Mononuclear cell (primary cell): ENCODE results near the gene NAA35. TPM values are rescaled to one million over a fixed set of nuclear protein-coding genes. Genes with fewer than 3 reads are reported as not detected.
"Not testable (repeated sequence)": the region's sequence is repeated elsewhere in the genome, so short reads cannot be mapped to it uniquely, and the experiment has no call there.

Source experiments
- H3K27me3 ChIP-seq: 2 replicates; pipeline ENCODE4 v1.6.0; 2011; ENCODE audit warnings: low read length, control low read depth; ENCODE audit not compliant: insufficient read depth
- H3K4me1 ChIP-seq: 2 replicates; pipeline ENCODE4 v1.5.1; 2011; ENCODE audit warnings: mild to moderate bottlenecking, low read length, control low read depth; ENCODE audit not compliant: insufficient read depth
- H3K4me3 ChIP-seq: 2 replicates; pipeline ENCODE4 v1.5.1; 2011; ENCODE audit warnings: mild to moderate bottlenecking, low read length, moderate library complexity
- H3K9me3 ChIP-seq: 2 replicates; pipeline ENCODE4 v1.5.1; 2011; ENCODE audit warnings: low read depth, mild to moderate bottlenecking, control low read depth, low read length
- total RNA-seq: library from RNA; depleted of rRNA; stranded (reverse); fragments of >200 nt; gene quantifications from one replicate; pipeline ENCODE4 v1.2.3, GENCODE V29; 2012

The NAA35 gene
- total RNA-seq, 1 donor = 20.1 TPM

DNA sequence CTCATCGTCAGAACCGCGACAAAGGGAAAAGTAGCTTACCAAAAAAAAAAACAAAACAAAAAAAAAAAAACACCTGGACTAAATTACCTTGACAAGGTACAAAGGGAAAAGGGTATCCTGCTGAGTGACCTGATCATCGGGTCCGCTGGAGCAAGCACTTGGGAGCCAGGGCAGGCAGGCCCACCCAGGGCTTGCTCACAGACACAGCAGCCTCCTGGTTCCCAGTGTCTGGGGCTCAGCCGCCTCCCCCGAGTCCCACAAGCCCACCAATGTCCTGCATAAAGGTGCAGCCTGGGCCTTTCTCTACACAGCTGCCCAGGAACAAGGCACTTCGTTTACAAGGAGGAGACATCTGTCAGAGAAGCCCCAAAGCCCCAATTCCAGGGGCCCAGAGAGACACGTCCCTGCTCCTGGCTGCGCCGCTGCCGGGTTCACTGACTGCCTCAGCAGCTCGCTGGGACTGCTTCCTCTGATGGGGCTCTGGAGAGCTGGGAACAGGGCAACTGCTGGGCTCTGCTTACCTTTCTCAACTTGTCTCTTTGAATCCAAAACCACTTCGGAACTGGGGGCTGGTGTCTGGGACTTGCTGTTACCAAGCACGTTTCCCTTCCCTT, 95.0 kb downstream of the NAA35 start:
- Histone ChIP-seq H3K9me3 (no peaks in the 10 kb centered on the region), H3K4me1 (no peaks in the 10 kb centered on the region), H3K27me3 (no peaks in the 10 kb centered on the region), H3K4me3 (no peak overlapping the region)

GRCh38 chr9:86036555-86036954, 95.6 kb downstream of the NAA35 start:
- Histone ChIP-seq H3K4me3 (no peak overlapping the region), H3K4me1 (no peaks in the 10 kb centered on the region), H3K9me3 (no peaks in the 10 kb centered on the region), H3K27me3 (no peaks in the 10 kb centered on the region)

GRCh38 chr9:86039991-86040860, 99.3 kb downstream of the NAA35 start:
- H3K4me1 ChIP-seq = no peaks in the 10 kb centered on the region
- no peak overlapping the region for H3K4me3 ChIP-seq
- H3K27me3 ChIP-seq = no peaks in the 10 kb centered on the region
- no peaks in the 10 kb centered on the region for H3K9me3 ChIP-seq

DNA sequence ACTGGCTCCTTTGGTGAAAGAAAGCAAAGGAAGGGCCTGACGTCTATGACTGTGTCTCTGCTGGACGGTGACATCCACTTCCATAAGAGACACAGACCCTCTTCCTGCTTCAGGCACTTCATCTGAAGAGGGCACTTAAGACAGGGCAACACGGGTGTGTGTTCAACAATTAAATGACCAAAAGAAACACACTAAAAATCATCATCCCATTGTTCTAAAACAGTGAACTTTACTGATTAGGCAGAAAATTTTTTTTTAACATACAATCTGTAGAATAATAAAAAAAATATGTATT, 99.9 kb downstream of the NAA35 start:
- Histone ChIP-seq H3K4me1 (no peaks in the 10 kb centered on the region), H3K4me3 (no peak overlapping the region), H3K27me3 (no peaks in the 10 kb centered on the region), H3K9me3 (no peaks in the 10 kb centered on the region)

GRCh38 chr9:86041311-86041741, 100.4 kb downstream of the NAA35 start:
- H3K4me1 ChIP-seq = no peaks in the 10 kb centered on the region
- H3K9me3 ChIP-seq = no peaks in the 10 kb centered on the region
- no peak overlapping the region for H3K4me3 ChIP-seq
- no peaks in the 10 kb centered on the region for H3K27me3 ChIP-seq

DNA sequence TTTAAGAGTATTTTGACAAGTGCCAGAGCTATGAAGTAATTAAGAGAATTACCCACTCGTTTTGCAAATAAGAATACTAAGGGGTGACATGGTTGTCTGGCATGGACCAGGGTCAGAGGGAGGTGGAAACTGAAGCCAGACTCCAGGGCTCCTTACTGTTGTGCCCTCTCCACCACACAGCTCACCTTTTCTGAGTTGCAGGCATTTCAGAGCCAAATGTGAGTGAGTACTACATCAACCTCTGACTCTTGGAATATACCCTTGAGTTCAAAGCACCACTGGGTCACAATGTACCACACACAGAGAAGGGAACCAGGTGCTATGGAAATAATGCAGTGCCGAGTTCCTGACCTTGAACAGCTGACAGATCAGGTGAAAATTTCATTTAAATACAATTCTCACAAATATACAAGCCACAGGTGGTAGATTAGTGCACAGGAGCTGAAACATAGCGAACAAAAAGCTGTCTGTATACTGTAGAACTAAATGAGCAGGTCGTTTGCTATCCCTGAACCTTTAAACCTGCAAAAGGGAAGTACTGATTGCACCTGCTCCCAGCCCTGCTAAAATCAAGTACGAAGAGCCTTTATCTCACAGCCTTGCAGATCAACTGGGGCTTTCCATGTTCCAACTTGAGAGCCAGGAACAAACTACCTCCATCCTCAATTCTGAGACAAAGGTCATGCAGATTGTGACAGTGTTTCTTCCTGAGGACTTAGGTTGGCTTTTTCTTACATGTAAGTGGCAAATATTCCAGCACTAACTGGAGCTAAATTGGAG, 101.4 kb downstream of the NAA35 start:
- H3K4me1 ChIP-seq = no peaks in the 10 kb centered on the region
- H3K9me3 ChIP-seq = no peaks in the 10 kb centered on the region
- no peak overlapping the region for H3K4me3 ChIP-seq
- H3K27me3 ChIP-seq = no peaks in the 10 kb centered on the region

DNA sequence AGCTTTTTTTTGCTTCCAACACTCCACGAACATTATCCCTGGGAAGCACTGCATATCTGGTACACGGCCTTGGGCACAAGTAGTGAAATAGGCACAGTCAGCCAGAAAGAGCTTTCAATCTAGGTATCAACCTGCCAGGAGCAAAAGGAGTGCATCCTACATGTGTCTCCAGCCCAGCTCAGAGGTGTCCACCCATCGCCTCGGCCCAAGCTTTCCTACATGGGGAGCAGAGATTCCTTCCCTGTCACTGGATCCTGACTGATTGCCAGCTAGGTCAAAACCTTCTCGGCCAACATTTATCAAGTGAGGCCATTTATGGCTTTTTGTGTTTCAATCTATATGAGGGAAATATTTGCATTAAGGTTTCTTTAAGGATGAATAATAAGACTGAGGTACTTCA, 102.6 kb downstream of the NAA35 start:
- H3K9me3 ChIP-seq = no peaks in the 10 kb centered on the region
- H3K4me3 ChIP-seq = no peak overlapping the region
- no peaks in the 10 kb centered on the region for H3K4me1 ChIP-seq
- H3K27me3 ChIP-seq = no peaks in the 10 kb centered on the region

DNA sequence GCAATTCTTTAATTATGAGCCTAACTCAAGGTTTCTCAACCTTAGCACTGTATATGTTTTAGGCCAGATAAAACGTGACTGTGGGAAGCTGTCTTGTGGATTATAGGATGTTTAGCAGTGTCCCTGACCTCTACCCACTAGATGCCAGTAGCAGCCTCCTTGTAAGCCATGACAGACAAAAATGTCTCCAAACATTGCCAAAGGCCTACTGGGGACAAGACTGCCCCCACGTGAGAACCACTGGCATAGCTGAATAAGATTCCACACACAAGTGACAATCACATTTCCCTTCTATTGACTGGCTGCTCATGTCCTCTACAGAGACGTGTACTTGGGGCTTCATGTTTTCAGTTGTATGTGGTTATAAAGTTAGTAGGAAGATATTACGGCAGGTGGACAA, 103.1 kb downstream of the NAA35 start:
- no peaks in the 10 kb centered on the region for H3K4me1 ChIP-seq
- no peaks in the 10 kb centered on the region for H3K27me3 ChIP-seq
- no peaks in the 10 kb centered on the region for H3K9me3 ChIP-seq
- H3K4me3 ChIP-seq = no peak overlapping the region

GRCh38 chr9:86045654-86046053, 104.7 kb downstream of the NAA35 start:
- Histone ChIP-seq H3K4me3 (no peak overlapping the region), H3K27me3 (no peaks in the 10 kb centered on the region), H3K4me1 (no peaks in the 10 kb centered on the region), H3K9me3 (no peaks in the 10 kb centered on the region)

GRCh38 chr9:86046071-86046636, 105.2 kb downstream of the NAA35 start:
- H3K4me1 ChIP-seq = no peaks in the 10 kb centered on the region
- H3K9me3 ChIP-seq = no peaks in the 10 kb centered on the region
- no peak overlapping the region for H3K4me3 ChIP-seq
- no peaks in the 10 kb centered on the region for H3K27me3 ChIP-seq

DNA sequence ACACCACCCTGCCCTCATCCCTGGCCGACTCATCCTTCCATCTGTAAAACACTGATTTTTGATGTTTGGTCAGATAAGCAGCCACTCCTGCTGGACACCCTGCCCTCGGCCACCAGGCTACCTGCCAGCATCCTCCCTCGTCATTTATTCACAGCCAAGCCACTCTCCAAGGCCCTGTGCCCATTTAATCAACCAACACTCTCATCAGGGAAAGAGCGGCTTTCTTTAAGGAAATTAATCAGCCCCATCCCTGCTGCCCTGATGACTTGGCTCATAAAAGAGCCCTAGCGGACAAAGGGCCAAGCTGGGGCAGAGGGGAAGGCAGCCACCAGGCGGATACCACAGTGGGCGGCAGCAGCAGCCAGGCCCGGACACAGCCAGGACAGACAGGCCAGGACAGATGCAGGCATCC, 106.0 kb downstream of the NAA35 start:
- Histone ChIP-seq H3K4me3 (no peak overlapping the region), H3K4me1 (no peaks in the 10 kb centered on the region), H3K9me3 (no peaks in the 10 kb centered on the region), H3K27me3 (no peaks in the 10 kb centered on the region)

DNA sequence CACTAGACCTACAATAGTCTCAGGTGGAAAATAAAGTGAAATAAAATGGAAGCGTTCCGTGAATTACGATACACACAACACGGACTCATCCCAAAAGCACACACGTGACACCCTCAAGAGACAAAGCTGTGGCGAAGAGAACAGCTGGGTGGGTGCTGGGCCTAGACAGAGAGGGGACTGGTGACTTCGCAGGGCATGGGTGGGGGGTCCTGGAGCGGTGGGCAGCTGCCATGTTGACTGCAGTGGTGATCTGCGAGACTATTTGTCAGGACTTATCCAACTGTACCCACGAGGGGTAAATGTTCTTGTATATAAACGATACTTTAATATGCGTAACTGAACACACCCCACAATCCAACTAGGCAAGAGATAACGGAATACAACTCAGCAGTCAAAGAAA, 106.4 kb downstream of the NAA35 start:
- Histone ChIP-seq H3K4me1 (no peaks in the 10 kb centered on the region), H3K9me3 (no peaks in the 10 kb centered on the region), H3K4me3 (no peak overlapping the region), H3K27me3 (no peaks in the 10 kb centered on the region)

DNA sequence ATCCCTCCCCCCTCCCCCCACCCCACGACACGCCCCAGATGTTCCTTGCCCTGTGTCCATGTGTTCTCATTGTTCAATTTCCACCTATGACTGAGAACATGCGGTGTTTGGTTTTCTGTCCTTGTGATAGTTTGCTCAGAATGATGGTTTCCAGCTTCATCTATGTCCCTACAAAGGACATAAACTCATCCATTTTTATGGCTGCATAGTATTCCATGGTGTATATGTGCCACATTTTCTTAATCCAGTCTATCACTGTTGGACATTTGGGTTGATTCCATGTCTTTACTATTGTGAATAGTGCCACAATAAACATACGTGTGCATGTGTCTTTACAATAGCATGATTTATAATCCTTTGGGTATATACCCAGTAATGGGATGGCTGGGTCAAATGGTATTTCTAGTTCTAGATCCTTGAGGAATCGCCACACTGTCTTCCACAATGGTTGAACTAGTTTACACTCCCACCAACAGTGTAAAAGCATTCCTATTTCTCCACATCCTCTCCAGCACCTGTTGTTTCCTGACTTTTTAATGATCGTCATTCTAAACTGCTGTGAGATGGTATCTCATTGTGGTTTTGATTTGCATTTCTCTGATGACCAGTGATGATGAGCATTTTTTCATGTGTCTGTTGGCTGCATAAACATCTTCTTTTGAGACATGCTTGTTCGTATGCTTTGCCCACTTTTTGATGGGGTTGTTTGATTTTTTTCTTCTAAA, 107.2 kb downstream of the NAA35 start:
- not testable (repeated sequence) for H3K4me1 ChIP-seq, H3K9me3 ChIP-seq, H3K27me3 ChIP-seq, H3K4me3 ChIP-seq

GRCh38 chr9:86052556-86053468, 111.9 kb downstream of the NAA35 start:
- Histone ChIP-seq H3K4me3 (no peak overlapping the region), H3K27me3 (no peaks in the 10 kb centered on the region), H3K4me1 (no peaks in the 10 kb centered on the region), H3K9me3 (no peaks in the 10 kb centered on the region)
